GM19467 (cell line): Measurements from ENCODE around the gene MBD1.
"Not testable (repeated sequence)": the region's sequence is repeated elsewhere in the genome, so short reads cannot be mapped to it uniquely, and the experiment has no call there.

Source experiments
- ATAC-seq: cut with Tn5 transposase; IDR thresholded peaks from one replicate; pipeline ENCODE4 v1.9.1; 2021; ENCODE audit warnings: mild to moderate bottlenecking, moderate library complexity; ENCODE audit not compliant: unreplicated experiment

MBD1 gene

DNA sequence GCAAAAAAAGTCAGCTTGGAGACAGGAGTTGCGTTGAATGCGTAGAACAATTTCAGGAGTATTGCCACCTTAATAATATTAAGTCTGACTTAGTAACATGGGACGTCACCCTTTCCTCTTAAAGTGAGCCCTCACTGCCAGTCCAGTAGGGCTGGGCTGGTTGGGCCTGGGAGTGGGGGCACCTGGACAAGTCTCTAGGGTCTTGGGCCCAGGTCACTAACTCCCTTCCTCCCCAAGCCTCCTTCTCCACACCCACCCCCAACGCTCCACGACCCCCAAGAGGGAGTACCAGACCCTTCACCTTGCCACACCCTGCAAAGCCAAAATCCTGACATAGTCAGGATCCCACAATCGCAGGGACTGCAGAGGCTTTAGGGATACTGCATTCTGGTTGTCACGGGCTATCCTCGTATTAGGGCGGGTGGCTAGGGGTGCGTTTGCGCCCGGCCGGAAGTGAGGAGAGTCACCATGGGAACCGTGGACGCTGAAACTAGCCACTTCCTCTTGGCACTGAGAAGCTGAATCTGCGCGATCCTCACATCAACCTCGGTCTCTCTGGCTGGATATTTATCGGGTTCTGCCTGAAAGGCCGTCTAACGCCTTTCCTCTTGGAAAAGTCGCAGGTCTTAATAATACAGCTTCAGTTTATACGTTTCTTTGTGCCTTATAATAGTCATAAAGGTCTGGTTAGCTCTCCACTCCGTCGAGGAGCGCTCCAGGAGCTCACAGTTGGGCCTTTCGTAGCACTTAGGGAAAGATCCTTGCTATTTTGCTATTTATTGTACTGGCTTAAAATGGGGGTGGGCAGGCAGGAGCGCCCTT lies 16.5 kb upstream of the MBD1 start:
- peak; percentile 99 for ATAC-seq

DNA sequence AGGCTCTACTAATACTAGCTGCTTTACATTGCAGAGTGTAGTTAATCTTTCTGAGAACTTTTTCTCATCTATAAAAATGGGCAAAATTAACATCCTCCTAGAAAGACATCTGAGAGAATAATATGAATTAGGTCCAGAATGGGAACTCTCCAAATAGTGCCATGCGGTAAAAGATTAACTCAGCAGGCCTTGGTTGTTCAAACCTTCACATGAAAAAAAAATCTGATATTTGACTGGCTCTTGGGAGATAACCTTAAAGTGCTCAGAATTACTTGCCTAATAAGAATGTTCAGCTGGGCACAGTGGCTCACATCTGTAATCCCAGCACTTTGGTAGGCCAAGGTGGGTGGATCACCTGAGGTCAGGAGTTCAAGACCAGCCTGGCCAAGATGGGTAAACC lies 11.7 kb upstream of the MBD1 start:
- ATAC-seq = no peak

DNA sequence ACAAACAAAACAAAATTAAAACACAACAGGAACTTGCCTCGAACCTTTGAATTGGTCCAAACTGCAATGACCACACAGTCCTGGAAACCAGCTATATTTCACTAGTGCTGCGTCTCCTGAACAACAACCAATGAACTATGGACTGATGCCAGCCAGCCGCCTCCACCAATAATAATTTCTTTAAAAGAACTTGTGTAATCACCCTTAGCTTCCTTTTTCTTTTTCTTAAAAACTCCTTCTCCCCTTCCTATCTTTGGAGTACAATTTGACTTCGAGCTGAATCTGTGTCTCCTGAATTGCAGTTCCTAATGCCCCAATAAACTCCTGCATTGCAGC lies 7.8 kb upstream of the MBD1 start:
- no peak for ATAC-seq

DNA sequence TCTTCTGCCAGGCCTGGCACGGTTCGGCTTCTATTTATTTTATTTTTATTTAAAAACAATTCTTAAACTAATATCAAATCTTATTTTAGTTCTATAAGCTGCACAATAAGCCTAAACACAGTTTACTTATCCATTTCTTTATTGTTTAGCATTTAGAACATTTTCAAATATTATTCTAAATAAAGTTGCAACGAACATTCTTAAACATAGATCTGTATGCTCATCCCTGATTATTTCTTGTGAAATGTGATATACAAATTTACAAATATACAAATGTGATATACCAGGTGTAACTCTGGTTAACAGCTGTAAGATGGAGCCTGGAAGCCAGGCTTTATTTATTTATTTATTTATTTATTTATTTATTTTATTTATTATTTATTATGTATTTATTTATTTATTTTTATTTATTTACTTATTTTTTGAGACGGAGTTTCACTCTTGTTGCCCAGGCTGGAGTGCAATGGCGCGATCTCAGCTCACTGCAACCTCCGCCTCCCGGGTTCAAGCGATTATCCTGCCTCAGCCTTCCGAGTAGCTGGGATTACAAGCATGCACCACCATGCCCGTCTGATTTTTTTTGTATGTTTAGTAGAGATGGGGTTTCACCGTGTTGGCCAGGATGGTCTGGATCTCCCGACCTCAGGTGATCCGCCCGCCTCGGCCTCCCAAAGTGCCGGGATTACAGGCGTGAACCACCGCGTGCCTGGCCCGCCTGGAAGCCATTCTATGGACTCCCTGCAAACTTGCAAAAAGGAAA lies 7.2 kb upstream of the MBD1 start:
- not testable (repeated sequence) for ATAC-seq

DNA sequence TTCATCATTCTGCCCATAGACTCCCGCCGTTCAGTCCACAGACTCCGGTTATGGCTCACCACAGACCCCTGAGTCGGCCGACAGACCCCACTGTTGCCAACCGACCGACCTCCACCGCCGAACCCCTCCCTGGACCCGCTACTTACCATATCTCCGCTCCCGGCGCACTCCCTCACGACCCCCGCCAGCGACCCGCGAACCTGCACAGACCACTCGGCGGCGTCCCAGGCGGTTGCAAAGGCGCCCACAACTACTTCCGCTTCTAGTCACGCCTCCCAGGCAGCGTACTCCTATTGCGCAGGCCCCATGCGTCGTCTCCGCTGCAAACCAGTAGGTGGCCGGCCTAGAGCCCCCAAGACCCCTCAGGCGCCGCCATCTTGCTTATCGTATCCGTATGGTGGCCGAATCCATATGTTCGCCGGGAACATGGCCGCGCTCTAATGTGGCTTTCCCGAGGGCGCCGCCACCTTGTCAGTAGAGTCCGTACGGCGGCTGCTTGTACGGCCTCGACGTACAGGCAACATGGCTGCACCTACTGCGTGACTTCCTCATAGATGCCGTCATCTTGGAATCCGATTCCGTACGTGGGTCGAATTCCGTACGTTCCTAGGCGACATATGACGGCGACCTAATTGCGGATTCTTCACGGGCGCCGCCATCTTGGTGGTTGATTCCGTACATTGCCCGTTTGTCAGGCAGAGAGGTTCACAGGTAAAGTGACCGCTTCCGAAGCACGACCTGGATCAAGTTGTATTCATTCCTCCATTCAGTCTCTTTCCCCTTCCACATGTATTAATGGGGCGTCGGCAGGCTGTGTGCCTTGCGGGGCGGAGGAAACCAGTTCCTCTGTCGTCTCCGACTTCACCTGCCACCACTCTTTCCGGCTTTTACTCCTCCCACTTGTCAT lies 6.4 kb upstream of the MBD1 start, which contains the start of gene CXXC1:
TSS of gene CXXC1 (minus strand) at position 252 of the 907 bp plus-strand sequence. CDS start at position 149, 103 bp downstream.
- peak; percentile 91 for ATAC-seq

DNA sequence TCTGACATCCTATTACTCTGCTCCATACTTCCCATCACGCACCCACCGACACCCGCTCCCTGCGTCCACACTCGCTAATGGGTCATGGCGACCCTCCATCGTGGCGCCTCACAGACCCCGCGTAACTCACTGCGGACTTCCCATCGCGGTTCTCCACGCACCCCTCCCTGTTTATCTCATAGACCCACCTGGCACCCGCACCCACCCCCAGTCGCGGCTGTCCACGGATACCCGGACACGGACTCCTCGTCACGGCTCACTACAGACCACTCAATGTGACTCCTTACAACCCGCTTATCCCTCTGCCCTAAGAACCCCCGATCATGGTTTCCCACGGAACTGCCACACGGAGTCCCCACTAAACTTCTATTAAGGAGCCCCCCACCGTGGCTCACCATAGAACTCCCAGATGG lies 5.7 kb upstream of the MBD1 start:
- no peak for ATAC-seq

DNA sequence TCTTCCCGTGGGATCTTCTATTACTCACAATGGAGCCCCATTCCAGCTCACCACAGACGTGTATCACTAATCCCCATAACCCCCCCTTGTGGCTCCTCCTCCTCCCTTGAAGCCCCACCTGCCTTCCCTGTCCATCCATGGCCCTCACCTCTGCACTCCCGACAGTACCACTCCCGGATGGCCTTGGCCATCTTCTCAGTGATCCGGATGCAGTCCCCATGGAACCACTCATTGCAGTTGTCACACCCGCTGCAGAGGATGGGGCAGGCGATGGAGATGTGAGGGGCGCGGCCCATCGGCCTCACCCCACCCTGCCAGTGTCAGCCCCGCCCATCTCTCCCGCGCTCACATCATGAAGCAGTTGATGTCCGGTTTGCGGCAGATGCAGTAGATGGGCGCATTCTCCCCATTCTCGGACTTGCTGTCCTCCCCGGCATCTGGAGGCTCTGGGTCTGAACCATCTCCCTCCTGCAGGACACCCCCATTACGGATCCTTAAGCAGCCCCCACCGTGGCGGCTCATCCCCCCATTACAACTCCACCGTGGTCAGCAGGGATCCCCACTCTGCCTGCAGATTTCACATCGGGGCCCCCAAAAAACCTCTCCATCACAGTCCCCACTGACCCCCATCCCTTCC lies 5.2 kb upstream of the MBD1 start:
- no peak for ATAC-seq

DNA sequence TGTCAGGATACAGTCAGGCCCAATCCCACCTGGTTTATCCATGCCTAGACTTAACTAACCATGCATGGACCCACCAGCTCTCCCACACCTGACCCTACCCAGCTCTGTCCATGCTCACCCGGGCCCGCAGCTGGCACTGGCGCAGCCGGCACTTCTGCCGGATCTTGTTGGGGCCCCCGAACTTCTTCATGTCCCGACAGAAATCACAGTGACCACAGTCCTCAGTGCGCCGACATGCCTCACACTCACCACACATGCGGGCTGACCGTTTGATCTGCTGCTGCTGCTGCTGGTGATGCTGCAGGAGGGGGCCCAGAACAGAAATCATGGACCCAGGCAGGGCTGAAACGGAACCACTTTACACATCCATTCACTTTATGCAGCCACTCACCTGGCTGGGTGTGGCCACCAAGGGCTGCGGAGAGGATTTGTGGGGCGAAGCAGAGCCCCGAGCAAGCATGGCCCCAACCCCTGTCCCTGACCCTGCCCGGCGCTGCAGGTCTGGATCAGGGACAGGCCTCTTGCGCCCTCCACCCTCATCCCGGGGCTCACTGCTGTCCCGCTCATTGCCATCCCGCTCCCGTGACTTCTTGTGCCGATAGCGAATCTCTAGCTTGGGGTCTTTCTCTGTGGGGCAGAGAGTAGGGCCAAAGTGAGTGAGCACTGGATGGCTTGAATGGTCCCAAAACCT lies 4.5 kb upstream of the MBD1 start:
- ATAC-seq = no peak

DNA sequence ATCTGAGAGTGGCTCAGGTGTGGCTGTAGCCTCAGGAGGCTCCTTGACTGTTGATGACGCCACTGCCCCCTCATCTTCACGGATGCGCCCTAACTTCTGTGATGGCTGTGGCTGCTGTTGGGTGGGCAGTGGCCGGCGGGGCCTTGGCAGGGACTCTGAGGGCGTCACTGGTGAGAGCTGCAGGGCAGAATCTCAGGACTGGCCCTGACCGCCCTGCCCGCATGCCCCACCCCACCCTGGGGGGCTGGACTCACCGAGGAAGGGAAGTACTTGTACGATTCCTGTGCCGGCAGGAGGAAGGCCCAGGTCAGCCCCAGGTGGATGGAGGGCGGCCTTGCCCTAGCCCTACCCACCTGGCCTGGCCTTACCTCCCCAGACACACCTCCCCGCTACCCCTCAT lies 3.7 kb upstream of the MBD1 start:
- no peak for ATAC-seq

DNA sequence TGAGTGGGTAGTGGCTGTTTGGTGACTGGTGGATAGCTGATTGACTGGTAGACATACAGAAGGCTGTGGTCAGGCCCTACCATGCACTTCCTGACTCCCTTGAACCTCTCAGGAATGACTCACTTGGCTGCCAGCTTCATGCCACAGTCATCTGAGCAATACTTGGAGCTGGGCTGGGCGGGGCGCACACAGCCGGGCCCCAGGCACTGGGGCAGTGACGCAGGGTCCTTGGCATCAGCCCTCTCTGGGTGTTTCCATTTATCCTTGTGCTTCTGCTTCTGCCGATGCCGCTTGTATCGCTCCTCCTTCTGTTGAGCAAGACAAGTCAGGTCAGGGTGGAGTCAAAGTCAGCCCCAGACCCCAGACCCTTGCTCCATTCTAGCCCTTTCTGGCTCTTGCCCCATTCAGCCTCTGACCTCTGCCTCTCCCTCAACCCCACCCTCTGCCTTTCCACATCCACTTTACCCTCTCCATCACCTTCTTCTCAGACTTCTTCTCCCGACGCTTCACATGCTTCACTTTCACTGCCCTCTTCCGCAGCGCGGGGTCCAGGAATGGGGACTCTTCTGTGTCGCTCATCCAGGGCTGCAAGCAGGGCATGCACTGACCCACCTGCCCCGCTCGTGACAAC lies 3.0 kb upstream of the MBD1 start:
- no peak for ATAC-seq

DNA sequence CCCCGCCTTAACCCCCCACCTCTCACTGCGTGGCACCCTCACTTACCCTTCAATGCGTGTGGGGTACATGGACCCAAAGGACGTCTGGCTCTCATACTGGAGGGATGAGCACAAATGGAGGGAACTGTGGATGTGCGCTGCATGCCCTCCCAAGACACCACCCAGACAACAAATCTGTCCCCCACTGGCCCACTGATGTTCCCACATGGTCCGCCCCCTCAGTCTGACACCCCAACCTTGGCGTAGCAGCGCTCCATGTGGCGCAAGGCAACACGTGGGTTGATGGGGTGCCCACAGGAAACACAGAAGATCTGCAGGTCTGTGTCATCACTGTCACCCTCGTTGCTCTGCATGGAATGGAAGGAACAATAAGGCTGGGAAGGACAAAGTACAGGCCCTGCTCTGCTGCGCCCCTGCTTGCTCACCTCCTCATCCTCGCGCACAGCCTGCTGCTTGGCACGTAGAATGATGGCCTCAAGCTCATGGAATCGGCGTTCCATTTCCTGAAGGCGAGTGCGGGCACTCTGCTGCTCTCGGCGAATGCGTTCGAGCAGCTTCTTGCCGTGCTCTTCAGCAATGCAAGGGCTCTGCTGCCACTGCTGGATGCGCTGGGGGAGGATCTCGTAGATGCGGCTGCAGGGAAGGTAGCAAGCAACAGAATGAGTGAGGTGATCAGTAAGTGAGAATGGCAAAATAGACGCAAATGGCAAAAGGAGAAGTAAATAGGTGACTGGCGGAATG lies 2.3 kb upstream of the MBD1 start:
- ATAC-seq = no peak

DNA sequence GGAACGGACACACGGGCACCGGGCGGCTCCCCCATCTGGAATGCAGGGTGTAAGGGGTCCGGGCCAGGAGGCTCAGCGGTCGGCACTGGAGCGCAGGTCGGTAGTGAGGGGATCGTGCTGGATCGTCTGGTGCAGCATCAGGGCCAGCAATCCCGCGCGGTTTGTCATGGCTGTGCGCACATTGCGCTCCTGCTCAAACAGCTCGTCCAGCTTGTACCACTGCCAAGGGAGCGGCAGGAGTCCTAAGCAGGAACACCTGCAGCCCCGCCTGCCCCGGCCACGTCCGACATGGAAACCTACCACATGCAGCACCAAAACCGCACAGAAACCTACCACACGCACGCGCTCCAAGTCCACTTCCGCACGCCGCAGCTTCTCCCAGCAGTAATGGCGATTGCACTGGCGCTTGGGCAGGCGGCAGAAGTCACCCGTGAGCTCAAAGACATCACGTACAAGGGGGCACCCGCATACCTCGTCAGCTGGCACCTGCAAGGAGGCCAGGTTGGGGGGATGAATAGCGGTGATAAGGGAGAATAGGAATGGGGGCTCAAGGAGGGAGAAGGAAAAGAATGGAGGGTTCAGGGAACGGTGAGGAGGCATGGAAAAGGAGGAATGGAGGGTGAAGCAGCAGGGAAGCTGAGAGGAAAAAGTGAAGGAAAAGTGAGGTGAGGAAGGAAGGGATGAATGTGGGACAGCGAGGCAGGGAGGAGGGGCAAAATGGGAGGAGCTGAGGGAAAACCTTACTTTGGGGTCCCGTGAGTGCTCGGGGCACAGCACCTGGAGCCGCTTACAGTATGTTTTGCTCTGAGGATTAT lies 1.4 kb upstream of the MBD1 start:
- no peak for ATAC-seq

DNA sequence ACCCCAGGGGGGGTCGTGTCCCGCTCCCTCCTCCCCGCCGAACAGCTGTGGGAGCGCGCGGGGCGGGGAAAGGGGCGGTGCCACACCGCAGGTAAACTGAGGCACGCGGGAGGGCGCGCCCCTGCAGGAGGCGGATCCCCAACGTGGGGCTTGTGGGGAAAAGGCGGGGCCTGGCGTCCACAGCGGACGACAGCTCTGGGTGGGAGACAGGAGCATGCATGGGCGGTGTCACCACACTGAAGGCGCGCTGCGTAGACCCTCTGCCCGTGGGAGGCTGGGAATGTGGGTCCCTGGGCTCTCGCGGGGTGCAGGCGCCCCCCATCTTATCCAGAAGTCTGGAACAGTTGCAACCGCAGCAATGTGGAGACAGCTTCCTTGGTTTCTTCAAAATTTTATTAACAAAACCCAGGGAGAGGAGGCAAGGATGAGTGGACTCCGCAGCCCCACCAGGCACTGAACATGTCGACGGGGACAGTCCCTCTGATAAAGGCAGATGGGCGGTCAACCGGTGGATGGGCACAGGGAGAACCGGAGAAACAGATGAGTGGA lies 723 bp upstream of the MBD1 start:
- ATAC-seq = no peak

DNA sequence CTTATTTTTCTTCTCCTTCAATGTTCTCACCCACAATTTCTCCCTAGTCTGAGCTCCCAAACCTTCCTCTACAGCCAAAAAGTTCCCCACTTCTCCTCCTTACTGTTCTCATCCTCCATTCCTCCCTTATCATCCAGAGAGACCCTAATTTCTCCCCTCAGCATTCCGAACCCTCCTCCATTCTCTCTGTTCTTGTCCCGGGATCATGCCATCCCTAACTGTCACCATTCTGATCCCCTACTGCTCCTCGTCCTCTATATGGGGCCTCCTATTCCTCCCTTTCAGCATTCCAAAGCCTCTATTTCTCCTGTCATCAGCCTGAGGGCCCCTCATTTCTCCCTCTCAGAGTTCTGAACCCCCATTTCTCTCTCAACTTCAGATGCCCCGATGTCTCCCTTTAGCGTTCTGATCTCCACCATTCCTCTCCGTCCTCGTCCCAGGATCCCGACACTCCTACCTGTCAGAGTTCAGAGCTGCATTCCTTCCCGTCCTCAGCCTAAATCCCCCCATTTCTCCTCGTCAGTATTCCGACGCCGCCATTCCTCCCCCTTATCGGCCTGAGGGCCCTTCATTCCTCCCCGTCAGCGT lies 522 bp downstream of the MBD1 start:
- no peak for ATAC-seq

DNA sequence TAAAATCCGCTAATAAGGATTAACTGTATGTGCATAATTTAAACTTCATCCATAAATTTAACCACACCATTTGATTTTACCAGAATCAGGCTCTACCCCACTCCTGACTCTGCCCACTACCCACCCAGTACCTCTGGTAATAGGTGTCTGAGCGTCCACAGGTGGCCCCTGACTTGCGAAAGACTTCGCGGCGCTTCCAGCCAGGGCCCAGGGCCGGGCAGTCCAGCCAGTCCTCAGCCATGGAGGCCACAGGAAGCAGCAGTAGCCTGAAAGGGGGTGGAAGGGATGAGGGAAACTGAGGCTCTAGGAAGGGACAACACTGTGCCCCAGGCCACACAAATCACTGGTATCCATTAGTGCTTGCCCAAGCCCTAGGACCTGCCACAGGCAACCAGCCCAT lies 1.6 kb downstream of the MBD1 start:
- ATAC-seq = no peak

DNA sequence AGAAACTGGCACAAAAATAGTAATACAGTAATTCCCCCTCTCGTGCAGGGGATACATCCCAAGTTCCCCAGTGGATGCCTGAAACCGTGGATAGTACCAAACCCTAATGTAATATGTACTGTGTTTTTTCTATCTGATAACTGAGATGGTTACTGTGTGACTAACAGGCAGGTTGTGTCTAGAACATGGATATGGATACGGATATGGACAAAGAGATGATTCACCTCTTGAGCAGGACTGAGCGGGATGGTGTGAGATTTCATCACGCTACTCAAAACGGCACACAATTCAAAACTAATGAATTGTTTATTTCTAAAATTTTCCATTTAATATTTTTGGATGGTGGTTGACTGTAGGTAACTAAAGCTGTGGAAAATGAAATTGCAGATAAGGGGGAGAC lies 3.4 kb downstream of the MBD1 start:
- ATAC-seq = no peak

DNA sequence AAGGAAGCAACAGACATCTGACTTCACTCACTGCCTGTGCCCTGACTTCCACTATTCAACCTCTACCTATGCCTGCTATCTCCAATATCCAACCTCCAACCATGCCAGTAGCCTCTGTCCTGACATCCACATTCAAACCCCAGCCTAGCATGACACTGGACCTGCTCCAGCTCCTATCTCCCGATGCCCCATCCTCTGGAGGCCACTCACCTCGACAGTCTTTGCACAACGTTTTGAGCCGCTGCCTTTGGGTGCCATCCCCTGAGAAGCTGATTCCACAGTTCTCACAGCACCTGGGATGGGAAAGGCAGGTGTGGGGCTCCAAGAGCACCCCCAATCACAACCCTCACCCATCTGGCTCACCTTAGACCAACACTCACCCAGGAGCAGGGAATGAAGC lies 4.9 kb downstream of the MBD1 start:
- no peak for ATAC-seq
